GM19455 (cell line): ENCODE data around the gene FBXO3.
"Not testable (repeated sequence)": the region's sequence is repeated elsewhere in the genome, so short reads cannot be mapped to it uniquely, and the experiment has no call there.

ENCODE experiments used
- ATAC-seq: cut with Tn5 transposase; IDR thresholded peaks from one replicate; pipeline ENCODE4 v1.9.1; 2021; ENCODE audit not compliant: unreplicated experiment

The FBXO3 gene

GRCh38 chr11:33730716-33731115 is 43.6 kb downstream of the FBXO3 start:
- no peak for ATAC-seq

DNA sequence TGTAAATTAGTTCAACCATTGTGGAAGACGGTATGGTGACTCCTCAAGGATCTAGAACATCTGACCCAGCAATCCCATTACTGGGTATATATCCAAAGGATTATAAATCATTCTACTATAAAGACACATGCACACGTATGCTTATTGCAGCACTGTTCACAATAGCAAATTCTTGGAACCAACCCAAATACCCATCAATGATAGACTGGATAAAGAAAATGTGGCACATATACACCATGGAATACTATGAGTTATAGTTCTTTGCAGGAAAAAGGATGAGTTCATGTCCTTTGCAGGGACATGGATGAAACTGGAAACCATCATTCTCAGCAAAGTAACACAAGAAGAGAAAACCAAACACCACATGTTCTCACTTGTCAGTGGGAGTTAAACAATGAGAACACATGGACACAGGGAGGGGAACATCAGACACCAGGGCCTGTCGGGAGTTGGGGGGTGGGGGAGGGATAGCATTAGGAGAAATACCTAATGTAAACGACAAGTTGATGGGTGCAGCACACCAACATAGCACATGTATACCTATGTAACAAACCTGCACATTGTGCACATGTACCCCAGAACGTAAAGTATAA is 45.2 kb downstream of the FBXO3 start:
- ATAC-seq, result not testable (repeated sequence)

- not testable (repeated sequence) for ATAC-seq
Observed at GRCh38 chr11:33727539-33727938, 46.8 kb downstream of the FBXO3 start.

DNA sequence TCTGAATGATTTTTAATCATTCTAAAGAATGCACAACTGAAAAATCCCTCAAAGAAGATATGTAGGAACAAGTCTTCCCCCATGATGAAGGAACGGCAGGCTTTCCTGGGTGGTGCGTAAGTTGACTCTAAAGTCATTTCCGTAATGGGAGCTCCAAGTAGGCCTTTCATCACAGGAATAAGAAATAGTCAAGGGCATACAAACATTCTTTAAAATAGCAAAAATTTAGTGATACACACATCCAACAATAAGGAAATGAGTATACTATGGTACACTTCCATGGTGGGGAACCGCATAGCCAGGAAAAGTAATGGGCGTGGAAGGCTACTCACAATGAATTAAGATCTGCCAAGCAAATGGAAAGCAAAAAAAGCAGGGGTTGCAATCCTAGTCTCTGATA is 48.8 kb downstream of the FBXO3 start:
- no peak for ATAC-seq

GRCh38 chr11:33724644-33725035 is 49.7 kb downstream of the FBXO3 start:
- no peak for ATAC-seq

- peak; percentile 19 for ATAC-seq
Observed at GRCh38 chr11:33723238-33723881, 51.0 kb downstream of the FBXO3 start.

- peak; percentile 88 for ATAC-seq
Observed at GRCh38 chr11:33722590-33723234, 51.6 kb downstream of the FBXO3 start.

DNA sequence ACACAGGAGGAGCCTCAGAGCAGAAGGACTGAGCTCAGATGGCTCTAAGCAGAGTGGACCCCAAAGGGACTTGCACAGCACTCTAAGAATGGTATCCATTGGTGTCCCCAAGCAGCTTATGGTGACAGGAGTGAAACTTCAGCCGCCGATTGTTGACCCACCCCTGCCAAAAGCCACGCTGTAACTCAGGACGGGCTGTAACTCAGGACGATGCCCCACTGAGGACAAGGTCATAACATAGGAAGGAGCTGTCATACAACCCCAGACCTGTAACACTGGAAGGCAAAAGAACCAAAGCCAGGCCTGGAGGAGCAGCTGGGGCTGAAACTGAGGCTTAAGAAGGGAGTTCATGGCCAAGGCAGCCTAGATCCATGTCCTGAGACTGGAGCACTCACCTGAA is 52.3 kb downstream of the FBXO3 start:
- ATAC-seq, result no peak

GRCh38 chr11:33721426-33721825 is 52.9 kb downstream of the FBXO3 start:
- no peak for ATAC-seq

- no peak for ATAC-seq
Observed at GRCh38 chr11:33719587-33719986, 54.7 kb downstream of the FBXO3 start.

DNA sequence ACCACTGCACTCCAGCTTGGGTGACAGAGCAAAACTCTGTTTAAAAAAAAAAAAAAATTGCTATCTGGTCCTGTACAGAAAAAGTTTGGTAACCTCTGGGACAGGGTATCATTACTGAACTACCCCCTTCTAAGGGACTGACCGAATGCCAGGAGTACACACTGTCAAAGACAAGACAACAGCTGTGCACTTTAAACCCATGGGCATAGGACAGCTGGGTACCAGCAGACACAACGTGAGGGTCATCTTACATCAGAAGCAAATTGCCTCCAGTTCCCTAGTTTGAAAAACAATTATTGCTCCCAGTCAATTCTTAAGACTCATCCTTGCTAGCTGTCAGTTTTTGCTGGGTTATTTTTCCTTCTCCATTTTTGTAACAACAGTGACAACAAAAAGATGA is 55.9 kb downstream of the FBXO3 start:
- ATAC-seq, result no peak

- ATAC-seq, result no peak
Observed at GRCh38 chr11:33716243-33716642, 58.1 kb downstream of the FBXO3 start.

- ATAC-seq, result no peak
Observed at GRCh38 chr11:33713856-33714398, 60.4 kb downstream of the FBXO3 start.

- no peak for ATAC-seq
Observed at GRCh38 chr11:33713151-33713855, 61.0 kb downstream of the FBXO3 start.

- ATAC-seq, result no peak
Observed at GRCh38 chr11:33712436-33712835, 61.9 kb downstream of the FBXO3 start.

- ATAC-seq, result no peak
Observed at GRCh38 chr11:33709466-33709865, 64.9 kb downstream of the FBXO3 start.

- no peak for ATAC-seq
Observed at GRCh38 chr11:33708985-33709384, 65.3 kb downstream of the FBXO3 start.

- ATAC-seq, result not testable (repeated sequence)
Observed at GRCh38 chr11:33707831-33708230, 66.5 kb downstream of the FBXO3 start.

- ATAC-seq, result no peak
Observed at GRCh38 chr11:33706966-33707365, 67.4 kb downstream of the FBXO3 start.

DNA sequence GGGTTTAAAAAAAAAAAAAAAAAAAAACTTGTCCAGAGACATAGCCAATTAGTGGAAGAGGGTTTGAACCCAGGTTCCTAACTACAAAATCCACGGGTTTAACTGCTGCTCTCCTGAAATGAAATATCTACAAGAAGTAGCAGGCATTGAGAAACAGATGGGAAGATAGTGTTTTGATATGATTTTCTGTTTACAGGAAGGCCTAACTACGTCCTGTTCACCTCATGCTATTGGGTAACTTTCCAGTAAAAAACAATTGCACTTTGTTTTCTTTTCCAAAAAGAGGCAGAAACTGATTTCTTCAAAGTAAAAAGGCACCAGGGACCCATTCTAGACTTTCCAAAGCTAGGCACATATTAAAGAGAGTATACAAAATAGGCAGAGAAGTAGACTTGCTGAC is 67.8 kb downstream of the FBXO3 start:
- no peak for ATAC-seq

- ATAC-seq, result no peak
Observed at GRCh38 chr11:33704240-33705002, 69.9 kb downstream of the FBXO3 start.
